Activated naive CD8-positive, alpha-beta T cell (primary cell): Measurements from ENCODE around the gene WTAP.

ENCODE experiments used
- H3K27ac Mint-ChIP-seq: one replicate; pipeline ENCODE4 v1.8.0; 2021; ENCODE audit warnings: mixed read lengths
- H3K27me3 Mint-ChIP-seq: one replicate; pipeline ENCODE4 v1.8.0; 2021; ENCODE audit warnings: mixed read lengths
- H3K36me3 Mint-ChIP-seq: one replicate; pipeline ENCODE4 v1.8.0; 2021; ENCODE audit warnings: mixed read lengths
- H3K4me1 Mint-ChIP-seq: one replicate; pipeline ENCODE4 v1.8.0; 2021; ENCODE audit warnings: low read depth, mixed read lengths
- H3K4me3 Mint-ChIP-seq: one replicate; pipeline ENCODE4 v1.8.0; 2021; ENCODE audit warnings: mild to moderate bottlenecking, mixed read lengths
- H3K9me3 Mint-ChIP-seq: one replicate; pipeline ENCODE4 v1.8.0; 2021; ENCODE audit warnings: low read depth, mixed read lengths

WTAP gene

DNA sequence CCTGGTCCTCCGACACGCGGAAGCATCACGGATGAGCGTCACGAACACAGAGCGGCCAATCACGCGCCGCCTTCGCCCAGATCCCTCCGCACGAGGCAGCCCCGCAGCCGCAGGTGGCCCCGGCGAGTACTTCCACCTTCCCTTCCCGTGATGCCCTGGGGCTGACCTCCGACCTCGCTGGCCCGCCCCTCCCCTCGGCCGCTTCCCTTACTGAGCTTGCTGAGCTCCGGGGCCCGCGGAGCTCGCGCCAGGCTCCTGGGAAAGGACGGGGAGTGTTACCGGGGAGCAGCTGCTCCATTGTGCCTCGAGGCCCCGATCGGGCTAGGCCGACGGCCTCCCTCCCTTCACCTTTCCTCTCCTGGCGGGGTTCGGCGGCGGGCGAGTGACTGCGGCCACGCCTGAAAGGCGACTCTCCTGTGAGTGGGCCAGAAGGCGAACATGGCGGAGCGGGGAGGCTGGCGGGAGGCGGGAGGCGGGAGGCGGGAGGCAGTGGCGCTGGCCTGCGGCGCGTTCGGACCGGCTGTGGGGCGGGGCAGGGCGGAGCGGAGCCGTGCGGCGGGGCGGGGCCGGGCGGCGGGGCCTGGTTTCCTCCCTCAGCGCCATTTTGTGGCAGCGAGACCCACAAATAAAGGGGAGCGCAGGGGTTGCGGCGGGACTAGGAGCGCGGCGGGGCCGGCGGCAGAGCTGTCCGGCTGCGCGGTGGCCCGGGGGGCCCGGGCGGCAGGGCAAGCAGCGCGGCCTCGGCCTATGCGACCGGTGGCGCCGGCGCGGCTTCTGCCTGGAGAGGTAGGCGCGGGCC is at the start of gene WTAP:
TSS of gene WTAP (plus strand) at position 589 of the 799 bp plus-strand sequence. CDS start 8,760 bp downstream, outside the sequence.
- Mint-ChIP-seq H3K36me3 (peaks cover 18% of the 10 kb centered on the region), H3K4me3 (peak within 1 kb of the TSS; percentile 96), H3K9me3 (no peaks in the 10 kb centered on the region), H3K27me3 (no peaks in the 10 kb centered on the region), H3K27ac (peak within 1 kb of the TSS; percentile 98), H3K4me1 (peaks cover 61% of the 10 kb centered on the region)

DNA sequence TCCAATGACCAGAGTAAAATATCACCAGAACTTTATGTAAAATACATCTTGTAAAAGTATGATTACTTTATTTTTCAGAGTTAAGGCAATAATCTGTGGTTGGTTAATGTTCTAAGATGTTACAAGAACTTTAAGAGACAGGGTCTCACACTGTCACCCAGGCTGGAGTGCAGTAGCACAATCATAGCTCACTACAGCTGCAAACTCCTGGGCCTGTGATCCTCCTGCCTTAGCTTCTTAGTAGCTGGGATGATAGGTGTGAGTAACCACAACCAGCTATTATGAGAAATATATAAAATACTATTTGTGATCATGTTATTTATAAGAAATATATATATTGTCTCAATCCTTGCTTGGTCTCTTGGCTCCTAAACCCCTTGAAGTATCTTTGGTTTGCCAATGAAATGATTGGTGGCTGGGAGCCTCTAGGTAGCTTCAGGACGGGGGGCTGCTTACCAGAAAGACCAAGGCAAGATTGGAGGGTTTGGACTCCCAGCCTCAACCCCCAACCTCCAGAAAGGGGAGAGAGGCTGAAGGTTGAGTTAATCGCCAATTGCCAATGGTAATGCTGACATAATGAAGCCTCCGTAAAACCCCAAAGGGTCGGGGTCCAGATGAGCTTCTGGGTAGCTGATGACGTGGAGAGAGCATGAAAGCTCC is 49.7 kb upstream of the WTAP start:
- Mint-ChIP-seq H3K27me3 (no peaks in the 10 kb centered on the region), H3K27ac (no peak overlapping the region), H3K4me1 (peaks cover 12% of the 10 kb centered on the region), H3K36me3 (peaks cover 18% of the 10 kb centered on the region), H3K9me3 (no peaks in the 10 kb centered on the region), H3K4me3 (no peak overlapping the region)

DNA sequence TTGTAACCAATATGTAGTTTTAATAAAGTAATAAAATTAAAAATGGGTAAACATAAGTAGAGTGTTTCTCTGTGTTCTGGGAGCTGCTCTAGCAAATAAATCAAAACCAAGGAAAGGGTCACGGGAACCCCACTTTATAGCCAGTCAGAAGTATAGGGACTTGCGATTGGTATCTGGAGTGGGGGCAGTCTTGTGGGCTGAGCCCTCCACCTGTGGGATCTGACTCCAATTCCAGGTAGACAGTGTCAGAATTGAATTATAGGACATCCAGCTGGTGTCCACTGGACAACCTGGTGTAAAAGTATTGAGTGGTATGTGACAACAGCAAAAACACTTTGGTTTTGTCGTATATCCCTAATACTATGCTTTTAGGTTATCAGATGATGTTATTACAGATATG is 48.7 kb upstream of the WTAP start:
- Mint-ChIP-seq H3K36me3 (peaks cover 13% of the 10 kb centered on the region), H3K4me1 (peaks cover 12% of the 10 kb centered on the region), H3K27me3 (no peaks in the 10 kb centered on the region), H3K4me3 (no peak overlapping the region), H3K9me3 (no peaks in the 10 kb centered on the region), H3K27ac (peak overlapping the region; percentile 0)

DNA sequence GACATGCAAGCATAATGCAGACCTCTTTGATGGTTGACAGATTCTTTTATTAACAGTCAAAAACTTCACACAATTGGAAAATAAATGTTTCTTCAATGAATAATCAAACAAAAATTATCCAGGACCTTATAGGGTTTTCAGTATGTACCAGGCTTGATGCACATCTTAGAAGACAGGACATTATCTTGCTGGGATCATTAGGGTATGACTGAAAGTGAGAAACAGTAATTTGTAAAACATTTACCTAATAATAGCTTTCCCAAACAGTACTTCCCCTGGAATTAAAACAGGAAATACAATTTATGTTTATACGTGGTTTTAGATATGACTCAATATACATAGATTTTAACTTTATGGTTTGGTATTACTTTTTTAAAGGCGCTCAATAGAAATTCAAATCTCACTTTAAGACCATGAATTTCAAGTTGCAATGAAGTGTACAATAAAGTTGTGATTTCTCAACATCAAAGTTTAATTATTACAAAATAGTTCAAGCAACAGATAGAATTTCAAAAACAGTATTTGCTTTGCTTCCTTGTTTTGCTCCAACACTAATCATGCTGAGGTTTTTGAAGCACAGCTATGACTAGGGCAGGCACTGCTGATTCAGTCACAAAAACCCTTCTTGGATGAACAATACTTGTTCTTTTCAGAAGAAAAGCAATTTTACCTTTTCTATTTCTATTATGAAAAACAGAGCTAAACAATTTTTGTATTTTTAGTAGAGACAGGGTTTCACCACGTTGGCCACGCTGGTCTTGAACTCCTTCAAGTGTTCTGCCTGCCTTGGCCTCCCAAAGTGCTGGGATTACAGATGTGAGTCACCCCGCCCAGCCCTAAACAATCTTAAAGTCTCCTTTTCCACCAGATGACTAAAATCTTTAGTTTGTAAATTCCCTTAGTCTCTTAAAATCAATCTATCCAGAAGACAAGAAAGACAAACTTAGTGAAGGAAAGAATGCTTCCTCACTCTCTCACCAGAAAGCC is 47.9 kb upstream of the WTAP start:
- Mint-ChIP-seq H3K27me3 (no peaks in the 10 kb centered on the region), H3K36me3 (peaks cover 10% of the 10 kb centered on the region), H3K4me3 (peak overlapping the region; percentile 1), H3K9me3 (no peaks in the 10 kb centered on the region), H3K27ac (peak overlapping the region; percentile 83), H3K4me1 (peaks cover 12% of the 10 kb centered on the region)

DNA sequence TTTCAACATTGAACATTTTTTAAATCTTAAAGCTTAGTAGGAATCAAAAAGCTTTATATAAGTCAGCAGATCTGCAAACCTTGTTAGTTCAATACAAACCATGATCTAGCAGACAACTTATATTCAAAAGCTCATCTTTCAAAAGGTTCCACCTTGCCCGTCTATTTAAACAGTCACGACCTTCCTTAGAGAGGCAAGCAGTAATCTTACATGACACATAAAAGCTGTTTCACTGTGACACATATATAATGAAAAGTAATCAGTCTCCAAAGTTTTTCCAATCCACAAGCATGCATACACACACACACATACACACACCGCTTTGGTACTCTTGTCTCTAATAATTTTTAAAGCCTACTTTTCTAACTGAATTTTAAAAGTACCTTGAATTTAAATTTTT is 47.2 kb upstream of the WTAP start:
- H3K9me3 Mint-ChIP-seq = no peaks in the 10 kb centered on the region

DNA sequence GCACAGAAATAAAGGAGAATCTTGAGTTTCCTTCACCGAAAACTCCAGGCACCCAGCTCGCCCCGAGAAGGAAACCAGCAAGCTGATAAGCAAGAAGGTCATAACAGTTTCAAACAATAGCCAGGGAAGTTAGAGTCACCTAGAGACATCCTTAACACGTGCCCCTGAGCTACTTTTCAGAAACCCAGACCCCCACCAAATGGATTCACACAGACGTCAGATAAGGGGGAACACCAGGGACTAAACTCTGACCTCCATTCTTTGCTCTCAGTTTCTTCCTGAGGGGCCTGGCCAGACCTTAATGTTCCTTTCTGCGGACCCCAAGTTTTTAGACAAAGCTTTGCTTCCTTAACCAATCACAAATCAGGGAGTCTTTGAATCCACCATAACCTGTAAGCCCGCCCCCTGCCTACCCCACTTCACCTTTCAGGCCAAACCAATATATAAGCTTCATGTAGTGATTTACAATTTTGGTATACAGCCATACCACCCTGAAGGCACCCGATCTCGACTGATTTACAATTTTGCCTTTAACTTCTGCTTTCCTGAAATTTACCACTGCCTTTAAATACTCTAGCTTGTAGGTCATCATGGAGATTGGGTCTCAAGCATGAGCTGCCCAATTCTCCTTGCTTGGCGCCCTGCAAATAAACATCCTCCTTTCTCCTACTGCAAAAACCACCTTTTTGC is 46.0 kb upstream of the WTAP start:
- Mint-ChIP-seq H3K27me3 (no peaks in the 10 kb centered on the region), H3K27ac (peak overlapping the region; percentile 18), H3K9me3 (no peaks in the 10 kb centered on the region), H3K4me3 (no peak overlapping the region), H3K4me1 (peaks cover 12% of the 10 kb centered on the region), H3K36me3 (peaks cover 5% of the 10 kb centered on the region)

More for the DNA sequence above, 47.2 kb upstream of the WTAP start:
- H3K4me1 Mint-ChIP-seq = peaks cover 12% of the 10 kb centered on the region
- no peaks in the 10 kb centered on the region for H3K27me3 Mint-ChIP-seq
- H3K27ac Mint-ChIP-seq = peak overlapping the region; percentile 83
- H3K4me3 Mint-ChIP-seq = peak overlapping the region; percentile 1
- H3K36me3 Mint-ChIP-seq = peaks cover 8% of the 10 kb centered on the region

DNA sequence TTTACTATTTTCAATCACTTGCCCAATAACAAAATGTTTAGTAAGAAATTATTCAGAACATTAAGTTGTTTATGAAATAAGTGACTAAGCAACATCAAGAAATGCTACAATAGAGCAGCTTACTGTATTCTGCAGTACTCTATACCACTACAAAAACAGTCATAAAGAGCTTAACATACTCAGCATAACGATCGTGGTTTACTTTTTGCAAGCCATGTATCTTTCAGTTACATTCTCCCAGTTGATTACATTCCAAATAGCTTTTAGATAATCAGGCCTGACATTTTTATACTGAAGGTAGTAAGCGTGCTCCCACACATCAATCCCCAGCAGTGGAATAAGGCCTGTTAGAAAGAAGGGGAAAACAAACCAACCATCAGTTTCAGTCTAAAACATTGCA is 45.0 kb upstream of the WTAP start:
- no peaks in the 10 kb centered on the region for H3K27me3 Mint-ChIP-seq
- peaks cover 7% of the 10 kb centered on the region for H3K36me3 Mint-ChIP-seq
- no peak overlapping the region for H3K4me3 Mint-ChIP-seq
- H3K9me3 Mint-ChIP-seq = no peaks in the 10 kb centered on the region
- peaks cover 19% of the 10 kb centered on the region for H3K4me1 Mint-ChIP-seq
- H3K27ac Mint-ChIP-seq = no peak overlapping the region

DNA sequence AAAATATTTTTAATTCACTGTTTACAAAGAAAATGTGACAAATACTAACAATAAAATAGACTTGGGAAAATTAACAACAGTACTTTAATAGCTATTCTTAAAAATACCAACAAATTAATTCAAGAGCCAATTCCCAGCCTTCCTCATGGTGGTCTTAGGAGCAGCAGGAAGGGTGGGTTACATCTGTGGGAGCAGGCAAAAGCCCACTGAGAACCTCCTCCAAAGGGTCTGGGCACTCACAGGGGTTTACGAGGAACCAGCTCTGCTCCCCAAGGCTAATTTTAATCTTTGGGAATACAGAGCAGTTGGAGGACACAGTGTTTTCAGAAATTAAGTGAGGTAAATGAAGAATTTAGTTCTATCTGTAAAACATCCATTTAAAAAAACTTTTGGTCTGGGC is 44.5 kb upstream of the WTAP start:
- Mint-ChIP-seq H3K4me1 (peaks cover 22% of the 10 kb centered on the region), H3K27ac (no peak overlapping the region), H3K36me3 (peaks cover 10% of the 10 kb centered on the region), H3K4me3 (no peak overlapping the region), H3K9me3 (no peaks in the 10 kb centered on the region), H3K27me3 (no peaks in the 10 kb centered on the region)

DNA sequence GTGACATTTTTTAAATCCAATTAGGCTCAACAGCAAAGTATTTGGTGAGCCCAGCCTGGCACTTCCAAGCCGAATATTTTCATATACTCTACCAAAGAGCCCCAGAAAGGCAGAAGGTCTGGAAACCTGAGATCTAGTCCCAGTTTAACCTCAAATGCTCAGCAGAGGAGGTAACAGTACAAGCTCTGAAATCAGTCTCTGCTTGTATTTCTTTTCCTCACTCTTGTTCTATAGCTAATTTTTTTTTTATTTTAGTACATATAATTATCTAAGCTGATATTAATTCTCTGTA is 43.3 kb upstream of the WTAP start:
- no peak overlapping the region for H3K4me3 Mint-ChIP-seq
- no peak overlapping the region for H3K27ac Mint-ChIP-seq
- no peaks in the 10 kb centered on the region for H3K9me3 Mint-ChIP-seq
- H3K27me3 Mint-ChIP-seq = no peaks in the 10 kb centered on the region
- H3K4me1 Mint-ChIP-seq = peaks cover 32% of the 10 kb centered on the region
- peaks cover 13% of the 10 kb centered on the region for H3K36me3 Mint-ChIP-seq

DNA sequence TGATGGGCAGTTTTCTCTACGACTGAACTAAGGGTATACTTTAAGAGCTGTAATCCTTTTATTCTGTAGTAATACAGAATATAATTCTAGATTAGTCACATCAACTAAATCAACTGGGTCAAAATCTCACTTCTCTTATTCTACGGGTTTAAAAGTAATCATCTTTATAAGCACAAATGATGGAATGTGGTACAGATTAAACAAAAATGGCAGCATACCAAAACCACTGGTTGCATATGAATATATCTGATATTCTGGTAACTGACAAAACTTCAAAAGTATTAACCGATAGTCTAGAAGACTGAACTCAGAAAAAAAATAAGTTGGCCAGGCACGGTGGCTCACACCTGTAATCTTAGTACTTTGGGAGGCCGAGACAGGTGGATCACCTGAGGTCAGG is 41.3 kb upstream of the WTAP start:
- Mint-ChIP-seq H3K4me1 (peaks cover 32% of the 10 kb centered on the region), H3K27ac (no peak overlapping the region), H3K4me3 (no peak overlapping the region), H3K27me3 (no peaks in the 10 kb centered on the region), H3K9me3 (no peaks in the 10 kb centered on the region), H3K36me3 (peaks cover 16% of the 10 kb centered on the region)

DNA sequence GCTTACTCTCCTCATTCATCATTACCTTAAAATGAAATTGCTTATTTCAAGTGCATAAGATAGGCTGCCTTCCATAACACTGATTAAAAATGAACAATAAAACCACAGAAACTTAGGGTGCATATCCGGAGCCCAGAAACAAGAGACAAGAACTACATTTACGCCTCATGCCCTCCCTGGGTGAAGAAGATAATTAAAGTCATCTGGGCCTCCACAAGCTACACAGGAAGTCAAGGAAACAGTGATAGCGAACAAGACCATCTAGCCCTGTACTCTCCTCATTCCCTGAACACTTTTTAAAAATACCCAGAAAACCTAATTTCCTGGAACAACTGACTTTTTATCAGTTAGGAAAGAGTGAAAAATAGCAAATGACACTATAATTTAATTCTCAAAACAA is 40.6 kb upstream of the WTAP start:
- Mint-ChIP-seq H3K4me1 (peaks cover 35% of the 10 kb centered on the region), H3K27ac (peak overlapping the region; percentile 84), H3K36me3 (peaks cover 18% of the 10 kb centered on the region), H3K4me3 (no peak overlapping the region), H3K27me3 (no peaks in the 10 kb centered on the region), H3K9me3 (no peaks in the 10 kb centered on the region)

DNA sequence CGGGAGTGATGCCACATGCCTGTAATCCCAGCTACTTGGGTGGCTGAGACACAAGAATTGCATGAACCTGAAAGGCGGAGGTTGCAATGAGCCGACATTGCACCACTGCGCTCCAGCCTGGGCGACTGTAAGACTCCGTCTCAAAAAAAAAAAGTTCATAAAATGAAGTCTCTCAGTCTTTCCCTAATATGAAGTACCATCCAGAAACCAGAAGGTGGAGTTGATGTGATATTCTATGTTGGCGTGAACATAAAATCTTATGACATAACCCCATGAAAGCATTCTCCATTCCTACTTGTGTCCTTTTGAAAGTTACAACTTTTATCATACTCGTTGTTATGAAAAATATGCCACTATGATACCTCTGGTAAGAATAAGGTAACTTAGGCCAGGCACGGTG is 40.0 kb upstream of the WTAP start:
- Mint-ChIP-seq H3K4me1 (peaks cover 41% of the 10 kb centered on the region), H3K27ac (no peak overlapping the region), H3K27me3 (no peaks in the 10 kb centered on the region), H3K9me3 (no peaks in the 10 kb centered on the region), H3K4me3 (no peak overlapping the region), H3K36me3 (peaks cover 17% of the 10 kb centered on the region)

DNA sequence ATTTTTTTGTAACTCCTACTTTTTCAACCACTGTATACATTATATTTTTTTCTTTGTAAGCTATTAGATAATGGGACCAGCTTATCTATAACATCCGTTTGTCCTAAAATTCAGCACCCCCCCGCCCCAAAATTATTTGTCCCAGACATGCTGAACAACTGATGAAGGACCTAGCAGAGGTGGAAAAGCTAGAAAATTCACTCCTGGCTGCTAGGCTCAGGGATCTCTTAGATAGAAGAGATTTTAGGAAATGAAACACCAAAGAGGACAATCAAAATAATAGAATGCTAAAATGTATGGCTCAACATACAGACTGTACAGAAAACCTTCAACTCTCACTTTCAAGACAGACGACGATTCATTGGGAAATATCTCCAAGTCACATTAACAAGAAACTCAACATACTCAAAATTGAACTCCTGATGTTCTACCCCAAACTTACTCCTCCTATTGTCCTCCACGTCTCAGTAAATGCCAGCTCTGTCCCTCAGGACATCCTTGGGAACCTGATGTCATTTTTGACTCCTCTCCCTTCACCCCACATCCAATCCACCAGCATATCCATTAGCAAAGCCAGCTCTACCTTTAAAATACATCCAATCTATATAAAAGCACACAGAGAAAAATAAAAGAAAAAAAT is 38.9 kb upstream of the WTAP start:
- Mint-ChIP-seq H3K27me3 (no peaks in the 10 kb centered on the region), H3K27ac (no peak overlapping the region), H3K9me3 (no peaks in the 10 kb centered on the region), H3K4me1 (peaks cover 41% of the 10 kb centered on the region), H3K4me3 (peak overlapping the region; percentile 1), H3K36me3 (peaks cover 17% of the 10 kb centered on the region)

DNA sequence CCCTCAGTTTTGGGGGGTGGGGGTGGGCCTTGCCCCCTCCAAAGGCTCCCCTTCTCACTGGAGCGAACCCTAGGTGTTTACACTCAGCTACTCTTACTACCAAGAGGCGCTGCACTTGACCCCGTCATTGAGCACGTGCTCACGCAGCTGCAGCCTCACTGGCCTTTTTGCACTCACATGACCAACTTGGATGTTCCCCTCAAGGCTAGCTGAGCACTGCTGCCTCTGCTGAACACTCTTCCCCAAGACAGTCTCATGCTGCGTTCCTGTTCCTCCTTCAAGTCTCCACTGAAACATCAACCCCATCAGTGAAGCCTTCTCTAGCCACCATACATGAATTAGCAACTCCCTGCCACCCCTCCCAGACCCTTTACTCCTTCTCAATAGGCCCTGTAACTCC is 38.3 kb upstream of the WTAP start:
- Mint-ChIP-seq H3K36me3 (peaks cover 17% of the 10 kb centered on the region), H3K4me3 (peak overlapping the region; percentile 27), H3K27ac (no peak overlapping the region), H3K4me1 (peaks cover 44% of the 10 kb centered on the region), H3K27me3 (no peaks in the 10 kb centered on the region), H3K9me3 (no peaks in the 10 kb centered on the region)
